ENCODE measurements around the gene C2orf15.
"Not testable (repeated sequence)": the region's sequence is repeated elsewhere in the genome, so short reads cannot be mapped to it uniquely, and the experiment has no call there.

C2orf15 gene

GRCh38 chr2:99141110-99142108 lies at the start of gene C2orf15:
Gene C2orf15 (plus strand): TSS chr2:99141707. CDS start chr2:99150559, 8,852 bp downstream.
- DNase-seq = peak; percentile 84 to 95

GRCh38 chr2:99096728-99097127 lies 44.8 kb upstream of the C2orf15 start:
- no peak for DNase-seq

- no peak for DNase-seq
These were observed 39.8 kb upstream of the C2orf15 start for GRCh38 chr2:99101697-99102096.

- DNase-seq = no peak
These were observed 37.5 kb upstream of the C2orf15 start for GRCh38 chr2:99104006-99104405.

- no peak for DNase-seq
These were observed 34.6 kb upstream of the C2orf15 start for GRCh38 chr2:99106913-99107312.

- DNase-seq = no peak
These were observed 30.3 kb upstream of the C2orf15 start for GRCh38 chr2:99111236-99111635.

GRCh38 chr2:99111945-99112344 lies 29.6 kb upstream of the C2orf15 start:
- no peak for DNase-seq

GRCh38 chr2:99112617-99113016 lies 28.9 kb upstream of the C2orf15 start:
- no peak for DNase-seq

GRCh38 chr2:99127981-99128380 lies 13.5 kb upstream of the C2orf15 start:
- no peak for DNase-seq

- DNase-seq = not testable (repeated sequence)
These were observed 6.4 kb upstream of the C2orf15 start for GRCh38 chr2:99135044-99135556.

- no peak for DNase-seq
These were observed 2.5 kb upstream of the C2orf15 start for GRCh38 chr2:99139003-99139402.

GRCh38 chr2:99140056-99140859 lies 1.2 kb upstream of the C2orf15 start:
- DNase-seq = no peak

GRCh38 chr2:99140860-99141109 lies 722 bp upstream of the C2orf15 start:
- DNase-seq = no peak

GRCh38 chr2:99150706-99151105 lies 9.2 kb downstream of the C2orf15 start:
- DNase-seq = no peak

GRCh38 chr2:99152199-99152895 lies 10.8 kb downstream of the C2orf15 start:
- no peak for DNase-seq

- peak in 1 of 2 experiments; percentile 23 for DNase-seq
These were observed 12.6 kb downstream of the C2orf15 start for GRCh38 chr2:99153921-99154604.

- peak; percentile 15 to 61 for DNase-seq
These were observed 13.4 kb downstream of the C2orf15 start, which contains the start of the genes LIPT1 and TSGA10 for GRCh38 chr2:99154643-99155536. Gene LIPT1 (plus strand): TSS chr2:99154967. CDS start chr2:99161958, 6,991 bp downstream. Gene TSGA10 (minus strand): TSS chr2:99154942. CDS start chr2:99109439, 45,503 bp downstream.

GRCh38 chr2:99156891-99157290 lies 15.4 kb downstream of the C2orf15 start:
- DNase-seq = no peak

GRCh38 chr2:99158599-99158998 lies 17.1 kb downstream of the C2orf15 start:
- no peak for DNase-seq

- DNase-seq = no peak
These were observed 18.1 kb downstream of the C2orf15 start for GRCh38 chr2:99159594-99159993.

GRCh38 chr2:99166218-99166617 lies 24.7 kb downstream of the C2orf15 start:
- DNase-seq = no peak
